Measurements from ENCODE around the gene MAN2A2.
"Not testable (repeated sequence)": the region's sequence is repeated elsewhere in the genome, so short reads cannot be mapped to it uniquely, and the experiment has no call there.

The MAN2A2 gene

GRCh38 chr15:90889736-90890456, 13.2 kb upstream of the MAN2A2 start:
- Histone ChIP-seq H3K4me1 (ENCODE audit: control insufficient read depth in 5 of 5, insufficient read depth in 5 of 5, low read length in 5 of 5) (peaks cover 2 to 22% (median 18%) of the 10 kb centered on the region in 5 donors), H3K9ac (ENCODE audit: low read length in 5 of 5) (no peak overlapping the region), H3K36me3 (ENCODE audit: control insufficient read depth in 5 of 5, insufficient read depth in 5 of 5, low read length in 5 of 5) (peaks cover 0 to 75% (median 66%) of the 10 kb centered on the region in 5 donors), H3K27ac (ENCODE audit: low read depth, low read length) (no peak overlapping the region), H3K9me3 (ENCODE audit: control insufficient read depth in 5 of 5, low read length in 5 of 5) (no peaks in the 10 kb centered on the region), H3K27me3 (ENCODE audit: control insufficient read depth in 5 of 5, insufficient read depth in 4 of 5, low read length in 5 of 5) (no peaks in the 10 kb centered on the region), H3K4me3 (ENCODE audit: low read depth in 1 of 5, low read length in 5 of 5) (no peak overlapping the region)

- Histone ChIP-seq H3K27ac (ENCODE audit: low read depth, low read length) (no peak overlapping the region), H3K27me3 (ENCODE audit: control insufficient read depth in 5 of 5, insufficient read depth in 4 of 5, low read length in 5 of 5) (no peaks in the 10 kb centered on the region), H3K4me1 (ENCODE audit: control insufficient read depth in 5 of 5, insufficient read depth in 5 of 5, low read length in 5 of 5) (peaks cover 0 to 21% (median 11%) of the 10 kb centered on the region in 5 donors), H3K4me3 (ENCODE audit: low read depth in 1 of 5, low read length in 5 of 5) (no peak overlapping the region), H3K9ac (ENCODE audit: low read length in 5 of 5) (no peak overlapping the region), H3K36me3 (ENCODE audit: control insufficient read depth in 5 of 5, insufficient read depth in 5 of 5, low read length in 5 of 5) (peaks cover 0 to 84% (median 75%) of the 10 kb centered on the region in 5 donors), H3K9me3 (ENCODE audit: control insufficient read depth in 5 of 5, low read length in 5 of 5) (no peaks in the 10 kb centered on the region)
Observed at GRCh38 chr15:90890839-90891238, 12.3 kb upstream of the MAN2A2 start.

- no peaks in the 10 kb centered on the region for H3K9me3 ChIP-seq (ENCODE audit: control insufficient read depth in 5 of 5, low read length in 5 of 5)
- peaks cover 0 to 88% (median 77%) of the 10 kb centered on the region in 5 donors for H3K36me3 ChIP-seq (ENCODE audit: control insufficient read depth in 5 of 5, insufficient read depth in 5 of 5, low read length in 5 of 5)
- no peak overlapping the region for H3K4me3 ChIP-seq (ENCODE audit: low read depth in 1 of 5, low read length in 5 of 5)
- no peak overlapping the region for H3K27ac ChIP-seq (ENCODE audit: low read depth, low read length)
- H3K27me3 ChIP-seq (ENCODE audit: control insufficient read depth in 5 of 5, insufficient read depth in 4 of 5, low read length in 5 of 5) = no peaks in the 10 kb centered on the region
- no peak overlapping the region for H3K9ac ChIP-seq (ENCODE audit: low read length in 5 of 5)
- peaks cover 0 to 15% (median 5%) of the 10 kb centered on the region in 5 donors for H3K4me1 ChIP-seq (ENCODE audit: control insufficient read depth in 5 of 5, insufficient read depth in 5 of 5, low read length in 5 of 5)
Observed at GRCh38 chr15:90891346-90891949, 11.7 kb upstream of the MAN2A2 start.

GRCh38 chr15:90892023-90892422, 11.1 kb upstream of the MAN2A2 start:
- peaks cover 0 to 86% (median 74%) of the 10 kb centered on the region in 5 donors for H3K36me3 ChIP-seq (ENCODE audit: control insufficient read depth in 5 of 5, insufficient read depth in 5 of 5, low read length in 5 of 5)
- H3K27ac ChIP-seq (ENCODE audit: low read depth, low read length) = no peak overlapping the region
- no peak overlapping the region for H3K4me3 ChIP-seq (ENCODE audit: low read depth in 1 of 5, low read length in 5 of 5)
- no peak overlapping the region for H3K9ac ChIP-seq (ENCODE audit: low read length in 5 of 5)
- no peaks in the 10 kb centered on the region for H3K27me3 ChIP-seq (ENCODE audit: control insufficient read depth in 5 of 5, insufficient read depth in 4 of 5, low read length in 5 of 5)
- peaks cover 0 to 10% (median 3%) of the 10 kb centered on the region in 5 donors for H3K4me1 ChIP-seq (ENCODE audit: control insufficient read depth in 5 of 5, insufficient read depth in 5 of 5, low read length in 5 of 5)
- no peaks in the 10 kb centered on the region for H3K9me3 ChIP-seq (ENCODE audit: control insufficient read depth in 5 of 5, low read length in 5 of 5)

- H3K27ac ChIP-seq (ENCODE audit: low read depth, low read length) = no peak overlapping the region
- peaks cover 0 to 80% (median 69%) of the 10 kb centered on the region in 5 donors for H3K36me3 ChIP-seq (ENCODE audit: control insufficient read depth in 5 of 5, insufficient read depth in 5 of 5, low read length in 5 of 5)
- no peak overlapping the region for H3K9ac ChIP-seq (ENCODE audit: low read length in 5 of 5)
- H3K4me3 ChIP-seq (ENCODE audit: low read depth in 1 of 5, low read length in 5 of 5) = no peak overlapping the region
- H3K9me3 ChIP-seq (ENCODE audit: control insufficient read depth in 5 of 5, low read length in 5 of 5) = no peaks in the 10 kb centered on the region
- peaks cover 0 to 9% (median 3%) of the 10 kb centered on the region in 5 donors for H3K4me1 ChIP-seq (ENCODE audit: control insufficient read depth in 5 of 5, insufficient read depth in 5 of 5, low read length in 5 of 5)
- H3K27me3 ChIP-seq (ENCODE audit: control insufficient read depth in 5 of 5, insufficient read depth in 4 of 5, low read length in 5 of 5) = no peaks in the 10 kb centered on the region
Observed at GRCh38 chr15:90892498-90893174, 10.5 kb upstream of the MAN2A2 start.

- Histone ChIP-seq H3K27ac (ENCODE audit: low read depth, low read length) (no peak overlapping the region), H3K9me3 (ENCODE audit: control insufficient read depth in 5 of 5, low read length in 5 of 5) (no peaks in the 10 kb centered on the region), H3K4me1 (ENCODE audit: control insufficient read depth in 5 of 5, insufficient read depth in 5 of 5, low read length in 5 of 5) (peaks cover 0 to 9% (median 3%) of the 10 kb centered on the region in 5 donors), H3K27me3 (ENCODE audit: control insufficient read depth in 5 of 5, insufficient read depth in 4 of 5, low read length in 5 of 5) (no peaks in the 10 kb centered on the region), H3K4me3 (ENCODE audit: low read depth in 1 of 5, low read length in 5 of 5) (no peak overlapping the region), H3K9ac (ENCODE audit: low read length in 5 of 5) (no peak overlapping the region), H3K36me3 (ENCODE audit: control insufficient read depth in 5 of 5, insufficient read depth in 5 of 5, low read length in 5 of 5) (peaks cover 0 to 74% (median 66%) of the 10 kb centered on the region in 5 donors)
Observed at GRCh38 chr15:90893175-90894090, 9.7 kb upstream of the MAN2A2 start.

- Histone ChIP-seq H3K4me3 (ENCODE audit: low read depth in 1 of 5, low read length in 5 of 5) (no peak overlapping the region), H3K4me1 (ENCODE audit: control insufficient read depth in 5 of 5, insufficient read depth in 5 of 5, low read length in 5 of 5) (peaks cover 0 to 9% (median 3%) of the 10 kb centered on the region in 5 donors), H3K27ac (ENCODE audit: low read depth, low read length) (no peak overlapping the region), H3K9me3 (ENCODE audit: control insufficient read depth in 5 of 5, low read length in 5 of 5) (no peaks in the 10 kb centered on the region), H3K27me3 (ENCODE audit: control insufficient read depth in 5 of 5, insufficient read depth in 4 of 5, low read length in 5 of 5) (no peaks in the 10 kb centered on the region), H3K9ac (ENCODE audit: low read length in 5 of 5) (peak overlapping the region in 1 of 5 donors; percentile 41), H3K36me3 (ENCODE audit: control insufficient read depth in 5 of 5, insufficient read depth in 5 of 5, low read length in 5 of 5) (peaks cover 0 to 55% (median 49%) of the 10 kb centered on the region in 5 donors)
Observed at GRCh38 chr15:90895571-90896117, 7.5 kb upstream of the MAN2A2 start.

- not testable (repeated sequence) for H3K27me3 ChIP-seq (ENCODE audit: control insufficient read depth in 5 of 5, insufficient read depth in 4 of 5, low read length in 5 of 5); H3K27ac ChIP-seq (ENCODE audit: low read depth, low read length); H3K9ac ChIP-seq (ENCODE audit: low read length in 5 of 5); H3K4me3 ChIP-seq (ENCODE audit: low read depth in 1 of 5, low read length in 5 of 5); H3K9me3 ChIP-seq (ENCODE audit: control insufficient read depth in 5 of 5, low read length in 5 of 5)
- H3K4me1 ChIP-seq (ENCODE audit: control insufficient read depth in 5 of 5, insufficient read depth in 5 of 5, low read length in 5 of 5) = peaks cover 0 to 15% (median 8%) of the 10 kb centered on the region in 5 donors
- H3K36me3 ChIP-seq (ENCODE audit: control insufficient read depth in 5 of 5, insufficient read depth in 5 of 5, low read length in 5 of 5) = peaks cover 0 to 40% (median 33%) of the 10 kb centered on the region in 5 donors
Observed at GRCh38 chr15:90897131-90897655, 5.9 kb upstream of the MAN2A2 start.

All from subcutaneous abdominal adipose tissue (tissue), 5 donors.